HG02798 (cell line): ENCODE results near the gene IFRD1.

Experiments
- ATAC-seq: cut with Tn5 transposase; IDR thresholded peaks from one replicate; pipeline ENCODE4 v1.9.1; 2021; ENCODE audit warnings: mild to moderate bottlenecking; ENCODE audit not compliant: unreplicated experiment, poor library complexity

The IFRD1 gene

GRCh38 chr7:112449902-112450806 is at the start of gene IFRD1:
Gene IFRD1 (plus strand): TSS chr7:112450460. CDS start chr7:112450689, 229 bp downstream.
- peak; percentile 81 for ATAC-seq

GRCh38 chr7:112404321-112404720 is 45.9 kb upstream of the IFRD1 start:
- ATAC-seq: no peak

- ATAC-seq: no peak
Measured at GRCh38 chr7:112405286-112405685, 45.0 kb upstream of the IFRD1 start.

- ATAC-seq: no peak
Measured at GRCh38 chr7:112407261-112407660, 43.0 kb upstream of the IFRD1 start.

- ATAC-seq: no peak
Measured at GRCh38 chr7:112410092-112410491, 40.2 kb upstream of the IFRD1 start.

- no peak for ATAC-seq
Measured at GRCh38 chr7:112411186-112411795, 39.0 kb upstream of the IFRD1 start.

- ATAC-seq: no peak
Measured at GRCh38 chr7:112414855-112415490, 35.3 kb upstream of the IFRD1 start.

GRCh38 chr7:112416127-112416526 is 34.1 kb upstream of the IFRD1 start:
- ATAC-seq: no peak

GRCh38 chr7:112419543-112420130 is 30.6 kb upstream of the IFRD1 start:
- no peak for ATAC-seq

- no peak for ATAC-seq
Measured at GRCh38 chr7:112420236-112420861, 29.9 kb upstream of the IFRD1 start.

- ATAC-seq: no peak
Measured at GRCh38 chr7:112421666-112422486, 28.4 kb upstream of the IFRD1 start.

GRCh38 chr7:112422842-112423496 is 27.3 kb upstream of the IFRD1 start:
- ATAC-seq: no peak

GRCh38 chr7:112423987-112424386 is 26.3 kb upstream of the IFRD1 start:
- no peak for ATAC-seq

- ATAC-seq: no peak
Measured at GRCh38 chr7:112427984-112428383, 22.3 kb upstream of the IFRD1 start.

- no peak for ATAC-seq
Measured at GRCh38 chr7:112428715-112429114, 21.5 kb upstream of the IFRD1 start.

- ATAC-seq: no peak
Measured at GRCh38 chr7:112430649-112431048, 19.6 kb upstream of the IFRD1 start.

- no peak for ATAC-seq
Measured at GRCh38 chr7:112431803-112432202, 18.5 kb upstream of the IFRD1 start.

- ATAC-seq: no peak
Measured at GRCh38 chr7:112433289-112433688, 17.0 kb upstream of the IFRD1 start.

GRCh38 chr7:112437072-112437471 is 13.2 kb upstream of the IFRD1 start:
- ATAC-seq: no peak
